ELR (cell line): ENCODE measurements around the gene SRPRB.

Experiments used
- DNase-seq: peaks from one replicate; pipeline ENCODE4 v3.0.0-alpha.2; 2015; ENCODE audit warnings: low read depth

SRPRB gene

DNA sequence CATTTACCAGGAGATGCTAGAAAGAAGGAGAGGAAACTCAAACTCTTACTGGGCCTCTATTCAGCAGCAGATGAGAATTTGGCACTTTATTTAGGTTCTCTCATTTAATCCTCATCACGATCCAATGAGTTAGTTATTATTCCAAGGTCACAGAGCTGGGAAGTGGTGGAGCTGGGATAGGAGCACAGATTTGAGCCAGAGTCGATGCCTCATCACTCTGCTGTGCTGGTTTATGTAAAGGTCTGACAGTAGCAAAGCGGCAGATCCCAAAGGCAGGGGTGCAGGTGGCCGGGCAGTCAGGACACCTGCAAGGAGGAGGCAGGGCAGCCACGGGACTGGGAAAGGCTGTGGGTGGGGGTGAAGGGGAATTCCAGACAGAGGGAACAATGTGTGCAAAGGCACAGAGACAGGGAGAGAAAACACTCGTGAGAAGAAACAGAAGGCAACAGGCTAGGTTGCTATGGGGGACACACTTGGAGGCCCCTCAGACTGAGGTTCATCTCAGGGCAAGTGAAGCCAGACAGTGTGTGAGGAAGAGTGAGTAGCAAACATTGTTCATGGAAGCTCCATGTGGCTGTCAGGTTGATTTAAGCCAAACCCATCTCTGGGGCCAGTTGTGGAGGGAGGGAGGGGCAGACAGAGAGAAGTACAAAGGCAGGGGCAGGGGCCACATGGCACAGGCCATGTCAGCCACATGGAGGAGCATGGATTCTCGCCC lies 63.3 kb downstream of the SRPRB start:
- no peak for DNase-seq

DNA sequence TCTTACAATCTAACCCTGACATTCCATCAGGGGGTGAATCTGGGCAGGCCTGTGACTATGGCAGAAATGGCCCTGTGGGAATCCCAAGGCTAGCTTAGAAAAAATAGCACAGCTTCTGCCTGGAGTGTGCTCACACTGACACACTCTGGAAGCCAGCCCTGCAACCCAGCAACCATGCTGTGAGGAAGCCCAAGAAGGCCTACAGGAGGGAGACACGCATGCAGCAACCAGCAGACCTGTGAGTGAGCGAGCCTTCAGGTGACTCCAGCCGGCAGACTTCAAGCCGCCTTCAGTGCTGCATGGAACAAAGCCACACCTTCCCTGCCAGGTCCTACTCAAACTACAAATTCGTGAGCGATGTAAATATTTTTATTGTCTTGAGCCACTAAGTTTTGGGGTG lies 64.0 kb downstream of the SRPRB start:
- no peak for DNase-seq

DNA sequence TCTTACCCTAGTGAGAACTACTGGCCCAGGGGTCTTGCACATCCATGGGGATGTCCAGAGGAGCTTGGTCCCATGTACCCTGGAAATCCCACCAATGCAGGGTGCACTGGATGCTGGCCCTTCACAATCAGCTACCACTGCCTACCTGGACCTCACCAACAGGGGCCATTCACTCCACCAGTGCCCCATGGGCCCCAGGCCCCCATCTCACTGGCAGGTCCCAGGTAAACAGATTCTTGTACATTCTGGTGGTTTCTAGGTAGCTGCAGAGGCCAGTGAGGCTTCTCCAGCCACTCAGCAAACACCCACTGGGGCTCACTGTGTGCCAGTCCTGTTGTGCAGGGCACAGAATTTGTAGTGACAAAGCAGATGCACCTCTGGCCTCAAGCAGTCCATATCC lies 65.2 kb downstream of the SRPRB start:
- DNase-seq: no peak
